ENCODE results near the gene MAGEA2B.
"Not testable (repeated sequence)": the region's sequence is repeated elsewhere in the genome, so short reads cannot be mapped to it uniquely, and the experiment has no call there.

DNA sequence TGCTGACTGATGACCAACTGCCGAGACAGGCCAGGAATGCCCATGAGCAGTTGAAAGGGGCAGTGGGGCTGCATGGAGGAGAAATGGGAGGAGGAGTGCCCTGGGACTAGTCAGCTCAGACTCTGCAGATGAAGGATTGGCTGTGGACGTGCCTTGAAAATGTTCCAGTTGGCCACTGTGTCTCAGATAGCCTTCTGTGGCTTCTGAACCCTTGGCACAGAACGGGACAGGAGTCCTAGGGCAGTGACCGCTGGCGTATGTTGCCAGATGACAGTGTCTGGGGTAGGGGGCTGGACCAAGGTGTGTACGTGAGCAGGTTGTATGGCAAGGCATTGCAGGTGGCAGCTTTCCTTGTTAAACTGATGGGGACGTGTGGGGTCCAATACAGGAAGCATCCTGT lies 7.9 kb upstream of the MAGEA2B start:
- TF ChIP-seq POLR2A (IDR thresholded peaks at IDR 0.05; ENCODE audit: extremely low read depth, insufficient read length); MYC (IDR thresholded peaks at IDR 0.05; ENCODE audit: low read depth, low read length): not testable (repeated sequence)
- TF ChIP-seq, protein P1, sequence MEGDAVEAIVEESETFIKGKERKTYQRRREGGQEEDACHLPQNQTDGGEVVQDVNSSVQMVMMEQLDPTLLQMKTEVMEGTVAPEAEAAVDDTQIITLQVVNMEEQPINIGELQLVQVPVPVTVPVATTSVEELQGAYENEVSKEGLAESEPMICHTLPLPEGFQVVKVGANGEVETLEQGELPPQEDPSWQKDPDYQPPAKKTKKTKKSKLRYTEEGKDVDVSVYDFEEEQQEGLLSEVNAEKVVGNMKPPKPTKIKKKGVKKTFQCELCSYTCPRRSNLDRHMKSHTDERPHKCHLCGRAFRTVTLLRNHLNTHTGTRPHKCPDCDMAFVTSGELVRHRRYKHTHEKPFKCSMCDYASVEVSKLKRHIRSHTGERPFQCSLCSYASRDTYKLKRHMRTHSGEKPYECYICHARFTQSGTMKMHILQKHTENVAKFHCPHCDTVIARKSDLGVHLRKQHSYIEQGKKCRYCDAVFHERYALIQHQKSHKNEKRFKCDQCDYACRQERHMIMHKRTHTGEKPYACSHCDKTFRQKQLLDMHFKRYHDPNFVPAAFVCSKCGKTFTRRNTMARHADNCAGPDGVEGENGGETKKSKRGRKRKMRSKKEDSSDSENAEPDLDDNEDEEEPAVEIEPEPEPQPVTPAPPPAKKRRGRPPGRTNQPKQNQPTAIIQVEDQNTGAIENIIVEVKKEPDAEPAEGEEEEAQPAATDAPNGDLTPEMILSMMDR (IDR thresholded peaks at IDR 0.05; ENCODE audit: low read depth, low read length), result not testable (repeated sequence)
